Neural cell (in vitro differentiated cells): ENCODE results near the gene SDK1.

Experiments
- CTCF ChIP-seq: fragments of 450-650 bp; IDR thresholded peaks from 2 replicates; pipeline ENCODE4 v1.5.1; 2014; ENCODE audit warnings: antibody characterized with exemption, mild to moderate bottlenecking, moderate library complexity; ENCODE audit not compliant: poor library complexity, severe bottlenecking
- EP300 ChIP-seq: fragments of 450-650 bp; conservative IDR thresholded peaks from 2 replicates; pipeline ENCODE4 v1.6.1; 2014; ENCODE audit warnings: antibody characterized with exemption, mild to moderate bottlenecking, moderate library complexity; ENCODE audit not compliant: poor library complexity, severe bottlenecking
- EZH2 ChIP-seq: fragments of 200-600, 300-800 bp; shearing (Covaris generic), sonication (generic); IDR thresholded peaks from 2 replicates; pipeline ENCODE4 v1.6.1; 2014; ENCODE audit warnings: antibody characterized with exemption, low read length, borderline replicate concordance, mild to moderate bottlenecking; ENCODE audit not compliant: insufficient read depth, poor library complexity, severe bottlenecking
- MXI1 ChIP-seq: fragments of 450-650 bp; conservative IDR thresholded peaks from 2 replicates; pipeline ENCODE4 v1.6.1; 2014; ENCODE audit warnings: antibody characterized with exemption, mild to moderate bottlenecking; ENCODE audit not compliant: poor library complexity, severe bottlenecking
- POLR2AphosphoS5 ChIP-seq: IDR thresholded peaks from 2 replicates; pipeline ENCODE4 v1.6.1; 2012
- RAD21 ChIP-seq: fragments of 450-650 bp; conservative IDR thresholded peaks from 2 replicates; pipeline ENCODE4 v1.6.1; 2014; ENCODE audit warnings: antibody characterized with exemption, mild to moderate bottlenecking, moderate library complexity
- SMC3 ChIP-seq: fragments of 450-650 bp; conservative IDR thresholded peaks from 2 replicates; pipeline ENCODE4 v1.6.1; 2014; ENCODE audit warnings: antibody characterized with exemption, mild to moderate bottlenecking, moderate library complexity; ENCODE audit not compliant: poor library complexity
- TAF1 ChIP-seq: IDR thresholded peaks from 2 replicates; pipeline ENCODE4 v1.6.1; 2012; ENCODE audit warnings: low read depth
- TF ChIP-seq, protein P1 (sequence below): IDR thresholded peaks from 2 replicates; pipeline ENCODE4 v1.6.1; 2012; ENCODE audit warnings: borderline replicate concordance

- TF ChIP-seq POLR2AphosphoS5 (no peak), EZH2 (no peak), TAF1 (no peak), RAD21 (no peak), CTCF (no peak), SMC3 (no peak), MXI1 (no peak), EP300 (no peak)
- TF ChIP-seq, protein P1, sequence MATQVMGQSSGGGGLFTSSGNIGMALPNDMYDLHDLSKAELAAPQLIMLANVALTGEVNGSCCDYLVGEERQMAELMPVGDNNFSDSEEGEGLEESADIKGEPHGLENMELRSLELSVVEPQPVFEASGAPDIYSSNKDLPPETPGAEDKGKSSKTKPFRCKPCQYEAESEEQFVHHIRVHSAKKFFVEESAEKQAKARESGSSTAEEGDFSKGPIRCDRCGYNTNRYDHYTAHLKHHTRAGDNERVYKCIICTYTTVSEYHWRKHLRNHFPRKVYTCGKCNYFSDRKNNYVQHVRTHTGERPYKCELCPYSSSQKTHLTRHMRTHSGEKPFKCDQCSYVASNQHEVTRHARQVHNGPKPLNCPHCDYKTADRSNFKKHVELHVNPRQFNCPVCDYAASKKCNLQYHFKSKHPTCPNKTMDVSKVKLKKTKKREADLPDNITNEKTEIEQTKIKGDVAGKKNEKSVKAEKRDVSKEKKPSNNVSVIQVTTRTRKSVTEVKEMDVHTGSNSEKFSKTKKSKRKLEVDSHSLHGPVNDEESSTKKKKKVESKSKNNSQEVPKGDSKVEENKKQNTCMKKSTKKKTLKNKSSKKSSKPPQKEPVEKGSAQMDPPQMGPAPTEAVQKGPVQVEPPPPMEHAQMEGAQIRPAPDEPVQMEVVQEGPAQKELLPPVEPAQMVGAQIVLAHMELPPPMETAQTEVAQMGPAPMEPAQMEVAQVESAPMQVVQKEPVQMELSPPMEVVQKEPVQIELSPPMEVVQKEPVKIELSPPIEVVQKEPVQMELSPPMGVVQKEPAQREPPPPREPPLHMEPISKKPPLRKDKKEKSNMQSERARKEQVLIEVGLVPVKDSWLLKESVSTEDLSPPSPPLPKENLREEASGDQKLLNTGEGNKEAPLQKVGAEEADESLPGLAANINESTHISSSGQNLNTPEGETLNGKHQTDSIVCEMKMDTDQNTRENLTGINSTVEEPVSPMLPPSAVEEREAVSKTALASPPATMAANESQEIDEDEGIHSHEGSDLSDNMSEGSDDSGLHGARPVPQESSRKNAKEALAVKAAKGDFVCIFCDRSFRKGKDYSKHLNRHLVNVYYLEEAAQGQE, result no peak
These were observed 288.7 kb downstream of the SDK1 start for GRCh38 chr7:3589752-3590151.
